Liver (tissue), 3 donors: ENCODE measurements around the gene NTM.

ENCODE experiments used
- GABPA ChIP-seq, 2 donors: IDR thresholded peaks in 1 of 2; conservative IDR thresholded peaks in 1 of 2; 2 replicates each; pipeline ENCODE4 v1.6.1; 2016; ENCODE audit warnings: antibody characterized with exemption in 2 of 2, mild to moderate bottlenecking in 1 of 2, moderate library complexity in 1 of 2
- TF ChIP-seq, protein P1 (sequence below): fragments of 150-350 bp; IDR thresholded peaks from 2 replicates; pipeline ENCODE4 v1.5.1; 2017; ENCODE audit warnings: improper control_type of control experiment, low read depth, low read length; ENCODE audit not compliant: missing input control
- donor health status: healthy.
- donor health status: healthy.

- TF ChIP-seq GABPA (IDR thresholded peaks at IDR 0.05 in 1 of 2, conservative IDR thresholded peaks at IDR 0.05 in 1 of 2) = no peak
- TF ChIP-seq, protein P1, sequence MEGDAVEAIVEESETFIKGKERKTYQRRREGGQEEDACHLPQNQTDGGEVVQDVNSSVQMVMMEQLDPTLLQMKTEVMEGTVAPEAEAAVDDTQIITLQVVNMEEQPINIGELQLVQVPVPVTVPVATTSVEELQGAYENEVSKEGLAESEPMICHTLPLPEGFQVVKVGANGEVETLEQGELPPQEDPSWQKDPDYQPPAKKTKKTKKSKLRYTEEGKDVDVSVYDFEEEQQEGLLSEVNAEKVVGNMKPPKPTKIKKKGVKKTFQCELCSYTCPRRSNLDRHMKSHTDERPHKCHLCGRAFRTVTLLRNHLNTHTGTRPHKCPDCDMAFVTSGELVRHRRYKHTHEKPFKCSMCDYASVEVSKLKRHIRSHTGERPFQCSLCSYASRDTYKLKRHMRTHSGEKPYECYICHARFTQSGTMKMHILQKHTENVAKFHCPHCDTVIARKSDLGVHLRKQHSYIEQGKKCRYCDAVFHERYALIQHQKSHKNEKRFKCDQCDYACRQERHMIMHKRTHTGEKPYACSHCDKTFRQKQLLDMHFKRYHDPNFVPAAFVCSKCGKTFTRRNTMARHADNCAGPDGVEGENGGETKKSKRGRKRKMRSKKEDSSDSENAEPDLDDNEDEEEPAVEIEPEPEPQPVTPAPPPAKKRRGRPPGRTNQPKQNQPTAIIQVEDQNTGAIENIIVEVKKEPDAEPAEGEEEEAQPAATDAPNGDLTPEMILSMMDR = no peak
Observed at GRCh38 chr11:131537196-131537595, 166.8 kb downstream of the NTM start.
